Raji (cell line): ENCODE data around the gene PTPRO.

Experiments used
- POLR2A ChIP-seq: IDR thresholded peaks from 2 replicates; pipeline ENCODE4 v1.6.1; 2011; ENCODE audit warnings: low read depth, low read length, control low read depth; ENCODE audit not compliant: insufficient read depth

PTPRO gene

GRCh38 chr12:15468911-15469310 lies 146.6 kb downstream of the PTPRO start:
- no peak for TF ChIP-seq POLR2A

- no peak for TF ChIP-seq POLR2A
These were observed 147.0 kb downstream of the PTPRO start for GRCh38 chr12:15469356-15469755.

- TF ChIP-seq POLR2A, result no peak
These were observed 149.7 kb downstream of the PTPRO start for GRCh38 chr12:15472036-15472435.

- TF ChIP-seq POLR2A, result no peak
These were observed 152.5 kb downstream of the PTPRO start for GRCh38 chr12:15474766-15475165.

GRCh38 chr12:15477761-15478160 lies 155.5 kb downstream of the PTPRO start:
- TF ChIP-seq POLR2A, result no peak

- no peak for TF ChIP-seq POLR2A
These were observed 159.5 kb downstream of the PTPRO start for GRCh38 chr12:15481846-15482245.

- TF ChIP-seq POLR2A, result no peak
These were observed 163.2 kb downstream of the PTPRO start for GRCh38 chr12:15485466-15485865.

- no peak for TF ChIP-seq POLR2A
These were observed 164.6 kb downstream of the PTPRO start for GRCh38 chr12:15486859-15487258.

GRCh38 chr12:15488481-15488880 lies 166.2 kb downstream of the PTPRO start:
- no peak for TF ChIP-seq POLR2A

- no peak for TF ChIP-seq POLR2A
These were observed 172.2 kb downstream of the PTPRO start for GRCh38 chr12:15494329-15495046.

- TF ChIP-seq POLR2A, result no peak
These were observed 173.4 kb downstream of the PTPRO start for GRCh38 chr12:15495746-15496145.

GRCh38 chr12:15496738-15497137 lies 174.4 kb downstream of the PTPRO start:
- no peak for TF ChIP-seq POLR2A

- no peak for TF ChIP-seq POLR2A
These were observed 175.5 kb downstream of the PTPRO start for GRCh38 chr12:15497671-15498292.

- no peak for TF ChIP-seq POLR2A
These were observed 179.9 kb downstream of the PTPRO start for GRCh38 chr12:15502211-15502610.

- TF ChIP-seq POLR2A, result no peak
These were observed 183.3 kb downstream of the PTPRO start for GRCh38 chr12:15505616-15506015.

GRCh38 chr12:15515010-15515409 lies 192.7 kb downstream of the PTPRO start:
- no peak for TF ChIP-seq POLR2A

- no peak for TF ChIP-seq POLR2A
These were observed 197.8 kb downstream of the PTPRO start for GRCh38 chr12:15520083-15520482.
